HG03045 (cell line): ENCODE results near the gene RER1.

Source experiments
- ATAC-seq: cut with Tn5 transposase; IDR thresholded peaks from one replicate; pipeline ENCODE4 v1.9.1; 2021; ENCODE audit warnings: mild to moderate bottlenecking, moderate library complexity; ENCODE audit not compliant: unreplicated experiment

Gene RER1

DNA sequence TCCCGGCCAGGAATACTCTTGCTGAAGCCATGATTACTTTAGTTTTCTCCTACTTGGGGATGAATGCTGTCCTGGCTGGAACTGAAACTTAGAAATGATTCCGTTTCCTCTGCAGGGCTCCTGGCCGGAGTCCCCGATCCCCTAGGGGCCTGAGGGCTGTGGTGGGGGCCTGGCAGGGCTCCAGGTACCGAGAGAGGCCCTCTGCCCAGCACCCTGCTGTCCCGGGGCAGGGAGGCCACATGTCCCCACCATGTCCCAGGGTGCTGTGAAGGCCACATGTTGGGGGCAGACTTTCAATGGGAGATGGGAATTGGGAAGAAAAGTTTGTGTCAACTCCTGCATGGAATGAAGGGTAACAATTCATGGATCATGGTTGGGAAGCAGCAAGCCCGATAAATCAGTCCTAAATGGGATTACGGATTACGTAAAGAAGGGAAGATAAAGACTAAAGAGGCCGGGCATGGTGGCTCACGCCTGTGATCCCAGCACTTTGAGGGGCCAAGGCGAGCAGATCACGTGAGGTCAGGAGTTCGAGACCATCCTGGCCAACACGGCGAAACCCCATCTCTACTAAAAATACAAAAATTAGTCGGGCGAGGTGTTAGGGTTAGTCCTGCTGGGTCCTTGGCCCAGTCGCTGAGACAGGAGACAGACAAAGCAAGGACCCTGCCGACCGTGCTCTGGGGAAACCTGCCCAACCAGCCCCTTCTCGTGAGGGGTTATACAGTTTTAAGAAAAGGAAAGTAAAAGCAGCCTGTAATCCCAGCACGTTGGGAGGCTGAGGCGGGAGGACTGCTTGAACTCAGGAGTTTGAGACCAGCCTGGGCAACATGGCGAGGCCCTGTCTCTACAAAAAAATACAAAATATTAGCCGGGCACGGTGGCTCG lies 37.8 kb upstream of the RER1 start:
- ATAC-seq: no peak

DNA sequence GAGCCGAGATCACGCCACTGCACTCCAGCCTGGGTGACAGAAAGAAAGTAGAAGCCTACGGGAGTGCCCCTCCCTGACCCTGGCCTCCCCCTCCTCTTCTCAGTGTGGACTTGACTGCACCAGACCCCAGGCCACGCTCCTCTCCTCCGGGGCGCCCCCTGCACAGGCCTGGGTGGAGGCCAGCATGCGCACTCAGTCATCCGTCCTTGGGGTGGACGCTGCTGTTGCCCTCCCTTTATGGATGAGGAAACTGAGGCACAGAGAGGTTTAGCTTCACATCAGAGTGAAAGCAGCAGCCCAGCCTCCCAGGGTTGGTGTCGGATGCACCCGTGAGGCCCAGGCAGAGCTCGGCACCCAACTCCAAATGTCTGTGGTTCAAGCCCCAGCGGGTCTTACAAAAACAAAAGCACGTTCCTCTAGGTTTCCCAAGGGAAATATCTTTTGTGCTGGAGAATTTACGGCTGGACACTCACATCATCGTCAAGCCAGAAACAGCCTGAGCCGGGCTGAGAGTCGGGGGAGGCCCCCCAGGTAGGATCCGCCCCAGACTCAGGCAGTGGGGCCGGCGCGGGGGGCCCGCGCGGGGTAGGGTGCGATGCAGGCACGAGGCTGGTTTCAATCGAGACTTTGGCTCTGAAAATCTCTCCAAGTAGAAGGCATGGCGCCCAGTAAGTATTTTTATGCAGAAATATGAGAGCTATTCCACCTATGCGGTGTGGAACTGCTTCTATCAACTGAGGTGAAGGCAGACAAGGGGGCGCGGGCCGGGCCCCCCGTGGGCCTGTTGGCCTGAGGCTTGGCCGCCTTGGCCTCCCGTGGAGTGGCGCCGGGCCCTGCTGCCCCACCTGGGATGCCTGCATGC lies 36.9 kb upstream of the RER1 start:
- ATAC-seq: no peak

DNA sequence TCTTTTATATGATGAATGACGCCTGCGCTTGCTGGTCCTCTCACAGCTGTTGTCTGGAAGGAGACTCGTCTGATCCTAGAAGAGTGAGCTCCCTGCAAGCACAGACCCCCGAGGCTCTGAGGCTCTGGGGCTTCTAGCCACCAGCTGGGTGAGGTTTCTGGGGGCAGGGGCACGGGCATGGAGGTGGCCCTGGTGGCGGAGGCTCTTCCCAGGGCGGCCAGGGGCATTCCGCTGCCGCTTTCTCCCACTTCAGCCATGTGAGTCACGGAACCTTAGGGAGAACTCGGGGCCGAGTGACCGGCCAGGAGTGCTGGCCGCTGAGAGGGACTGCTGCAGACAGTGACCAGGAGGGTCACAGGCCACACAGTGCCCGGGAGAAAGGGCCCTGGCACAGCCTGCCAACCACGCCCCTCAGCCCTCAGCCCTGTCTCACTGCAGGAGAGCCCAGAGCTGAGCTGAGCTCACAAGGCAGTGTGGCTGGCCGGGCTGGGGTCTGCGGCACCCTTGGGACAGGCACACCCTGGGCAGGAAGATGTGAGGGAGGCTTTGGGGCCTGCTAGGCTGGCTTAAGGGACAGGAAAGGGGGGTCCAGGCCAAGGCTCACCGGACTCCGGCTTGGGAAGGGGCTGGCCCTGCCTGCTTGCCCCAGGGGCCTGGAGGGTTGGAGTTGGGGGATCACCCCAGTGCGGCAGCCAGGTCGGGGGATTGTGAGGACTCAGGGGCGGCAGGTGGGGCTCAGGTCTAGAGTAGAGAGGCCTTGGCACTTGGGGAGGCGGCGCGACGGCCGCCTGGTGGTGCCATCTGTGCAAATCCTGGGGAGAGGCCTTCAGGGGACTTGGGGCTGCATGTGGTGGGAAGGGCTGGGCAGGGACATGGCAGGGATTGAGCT lies 36.0 kb upstream of the RER1 start:
- ATAC-seq: no peak

DNA sequence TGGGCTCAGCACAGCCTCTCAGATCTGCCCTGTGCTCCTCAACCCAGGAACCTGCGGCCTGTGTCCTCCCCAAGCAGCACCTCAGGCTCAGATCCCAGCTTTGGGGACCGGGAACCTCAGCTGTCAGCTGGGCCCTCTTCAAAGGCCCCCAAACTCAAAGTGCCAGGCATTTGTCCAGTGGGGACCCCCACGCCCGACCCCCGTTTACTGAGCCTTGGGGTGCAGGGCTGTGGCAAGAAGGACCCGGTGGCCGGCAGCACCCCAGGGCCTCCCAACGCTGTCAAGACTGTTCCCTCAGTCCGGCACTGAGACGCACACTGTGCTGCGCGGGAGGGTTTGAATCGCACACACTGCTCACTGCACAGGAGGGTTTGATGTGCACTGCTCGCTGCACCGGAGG lies 35.2 kb upstream of the RER1 start:
- no peak for ATAC-seq

DNA sequence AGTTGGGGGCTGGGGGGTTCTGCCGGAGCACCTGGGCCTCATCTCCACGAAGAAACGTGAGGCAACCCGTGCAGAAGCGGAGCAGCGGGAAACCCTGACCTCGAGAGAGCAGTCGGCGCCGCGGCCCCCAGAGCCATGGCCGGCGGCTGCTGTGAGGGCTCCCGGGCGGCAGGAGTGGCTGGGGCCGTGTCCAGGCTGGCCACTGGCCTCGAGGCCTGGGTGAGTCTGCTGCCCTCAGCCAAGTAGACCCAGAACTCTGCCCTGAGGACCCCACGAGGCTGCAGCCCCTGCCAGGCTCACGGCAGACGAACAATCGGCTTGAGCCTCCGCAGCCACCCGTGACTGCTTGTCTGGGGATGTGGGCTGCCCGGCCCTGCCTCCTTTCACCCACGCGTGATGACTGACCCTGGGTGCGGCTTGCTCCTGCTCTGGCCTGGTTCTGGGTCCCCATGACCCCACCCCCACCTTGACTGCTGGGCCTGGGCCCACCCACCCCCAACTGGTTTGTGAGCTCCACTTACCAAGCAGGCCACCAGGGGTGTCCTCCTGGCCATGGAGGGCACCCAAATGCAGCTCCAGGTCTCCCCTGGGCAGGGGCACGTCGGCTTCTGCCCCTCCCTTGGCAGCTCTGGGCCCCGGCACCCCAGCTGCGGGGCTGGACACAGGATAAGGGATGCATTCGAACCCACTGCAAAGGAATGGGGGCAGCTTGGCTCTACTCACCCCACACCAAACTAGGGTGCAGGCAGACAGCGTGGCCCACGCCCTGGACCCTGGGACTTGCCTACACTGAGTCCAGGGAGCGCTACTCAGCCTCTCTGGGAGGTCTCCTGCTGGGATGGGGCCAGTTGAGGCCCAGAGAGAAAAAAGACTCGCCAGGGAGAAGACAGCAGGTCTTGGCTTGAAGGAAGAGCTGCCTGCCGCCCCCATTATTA lies 34.5 kb upstream of the RER1 start:
- ATAC-seq: no peak

DNA sequence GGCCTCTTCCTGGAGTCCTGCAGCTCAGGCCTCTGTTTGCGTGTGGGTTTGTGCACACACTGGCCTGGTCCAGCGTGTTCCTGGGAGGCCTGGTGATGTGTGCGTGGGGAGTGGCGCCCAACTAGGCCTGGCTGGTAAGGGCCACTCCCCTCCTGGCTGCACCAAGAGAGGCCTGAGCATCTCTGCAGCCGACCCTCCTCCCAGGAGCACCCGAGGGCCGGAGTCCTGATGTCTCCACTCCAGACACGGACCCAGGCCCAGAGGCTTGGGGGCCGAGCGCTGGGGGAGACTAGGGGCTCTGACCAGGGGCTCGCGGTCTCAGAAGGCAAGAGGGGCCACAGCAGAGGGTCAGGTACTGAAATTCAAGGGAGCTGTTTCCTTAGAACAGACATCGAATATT lies 33.6 kb upstream of the RER1 start:
- no peak for ATAC-seq

DNA sequence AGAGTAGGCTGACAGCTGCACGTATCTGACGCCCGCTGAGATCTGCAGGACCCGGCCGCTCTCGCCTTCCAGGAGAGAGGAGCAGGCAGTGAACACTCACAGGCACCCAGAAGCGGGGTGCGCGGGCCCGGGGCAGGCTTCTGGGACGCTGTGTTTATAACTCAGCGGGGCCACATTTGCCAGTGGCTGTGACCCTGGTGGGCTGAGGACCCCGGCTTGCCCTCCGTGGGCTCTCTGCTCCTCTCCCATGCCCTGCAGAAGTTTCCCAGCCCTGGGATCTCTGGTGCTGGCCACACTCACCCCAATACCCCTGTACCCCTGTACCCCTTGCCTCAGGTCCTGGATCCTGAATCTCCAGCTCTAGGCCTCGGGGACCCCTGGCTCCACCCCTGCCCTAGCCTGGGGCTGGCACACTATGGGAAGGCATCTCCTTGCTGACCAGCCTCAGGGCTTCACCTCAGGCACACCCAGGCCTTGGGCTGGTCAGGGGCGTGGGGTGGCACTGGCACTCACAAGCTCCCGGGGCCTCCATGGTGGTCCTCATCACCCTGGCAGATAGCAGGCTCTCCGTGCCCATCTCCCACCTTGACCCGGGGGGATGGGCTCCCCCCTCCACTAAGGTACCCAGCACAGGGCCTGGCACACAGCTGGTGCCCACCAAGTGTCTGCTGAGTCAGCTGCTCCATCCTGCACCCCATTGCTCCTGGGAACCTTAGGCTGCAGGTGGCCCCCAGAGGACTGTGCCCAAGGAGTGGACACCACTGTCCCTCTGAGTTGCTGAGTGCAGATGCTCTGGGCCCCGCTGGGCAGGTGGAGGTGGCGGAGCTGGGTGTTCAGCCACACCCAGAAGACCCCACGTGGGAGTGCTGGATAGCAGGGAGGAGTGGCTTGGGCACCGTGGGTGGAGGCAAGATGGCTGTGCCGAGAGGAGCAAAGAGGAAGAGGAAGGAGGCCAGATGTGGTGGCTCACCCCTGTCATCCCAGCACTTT lies 32.7 kb upstream of the RER1 start:
- no peak for ATAC-seq

DNA sequence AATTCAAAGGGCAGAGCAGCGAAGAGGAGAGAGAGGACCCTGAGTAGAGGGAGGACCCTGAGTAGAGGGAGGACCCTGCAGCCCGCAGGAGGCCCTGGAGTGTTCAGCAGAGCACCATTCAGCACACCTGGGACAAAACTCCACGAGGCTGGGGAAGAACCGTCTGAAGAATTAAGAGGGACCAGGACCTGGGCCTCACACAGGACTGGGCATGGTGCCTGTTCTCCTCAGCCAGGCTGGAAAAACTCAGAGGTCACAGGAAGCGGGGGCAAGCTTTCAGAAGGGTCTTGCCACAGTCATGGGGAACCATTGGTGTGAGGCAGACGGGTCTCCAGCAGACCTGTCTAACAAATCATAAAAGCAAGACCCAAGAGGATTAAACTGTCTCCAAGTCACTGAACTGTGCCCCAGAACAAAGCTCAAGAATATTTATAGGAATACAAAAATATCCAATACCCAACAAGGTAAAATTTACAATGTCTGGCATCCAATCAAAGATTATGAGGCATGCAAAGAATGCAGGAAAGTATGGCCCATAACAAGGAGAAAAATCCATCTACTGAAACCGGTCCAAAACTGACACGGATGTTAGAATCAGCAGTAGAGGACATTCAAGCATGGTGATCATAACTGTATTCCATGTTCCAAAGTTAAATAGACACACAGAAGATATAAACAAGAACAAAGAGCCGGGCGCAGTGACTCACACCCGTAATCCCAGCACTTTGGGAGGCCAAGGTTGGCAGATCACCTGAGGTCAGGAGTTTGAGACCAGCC lies 30.9 kb upstream of the RER1 start:
- ATAC-seq: no peak

DNA sequence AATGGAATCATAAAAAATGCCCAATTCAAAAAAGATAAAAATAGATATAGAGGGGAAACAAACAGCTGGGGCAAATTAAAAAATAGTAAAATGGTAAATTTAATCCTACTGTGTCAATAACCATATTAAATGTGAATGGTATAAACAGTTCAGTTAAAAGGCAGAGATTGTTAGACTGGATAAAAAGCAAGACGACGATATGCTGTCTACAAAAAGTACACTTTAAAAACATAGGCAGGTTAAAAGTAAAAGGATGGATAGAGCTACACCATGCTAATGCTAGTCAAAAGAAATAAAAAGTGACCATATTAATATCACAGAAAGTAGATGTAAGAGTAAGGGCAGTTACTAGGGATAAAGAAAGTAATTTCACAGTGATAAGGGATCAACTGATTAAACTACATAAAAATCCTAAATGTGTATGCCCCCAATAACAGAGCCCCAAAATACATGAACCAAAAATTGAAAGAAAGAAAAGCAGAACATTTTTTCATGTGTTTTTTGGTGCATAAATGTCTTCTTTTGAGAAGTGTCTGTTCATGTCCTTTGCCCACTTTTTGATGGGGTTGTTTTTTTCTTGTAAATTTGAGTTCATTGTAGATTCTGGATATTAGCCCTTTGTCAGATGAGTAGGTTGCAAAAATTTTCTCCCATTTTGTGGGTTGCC lies 27.7 kb upstream of the RER1 start:
- no peak for ATAC-seq

DNA sequence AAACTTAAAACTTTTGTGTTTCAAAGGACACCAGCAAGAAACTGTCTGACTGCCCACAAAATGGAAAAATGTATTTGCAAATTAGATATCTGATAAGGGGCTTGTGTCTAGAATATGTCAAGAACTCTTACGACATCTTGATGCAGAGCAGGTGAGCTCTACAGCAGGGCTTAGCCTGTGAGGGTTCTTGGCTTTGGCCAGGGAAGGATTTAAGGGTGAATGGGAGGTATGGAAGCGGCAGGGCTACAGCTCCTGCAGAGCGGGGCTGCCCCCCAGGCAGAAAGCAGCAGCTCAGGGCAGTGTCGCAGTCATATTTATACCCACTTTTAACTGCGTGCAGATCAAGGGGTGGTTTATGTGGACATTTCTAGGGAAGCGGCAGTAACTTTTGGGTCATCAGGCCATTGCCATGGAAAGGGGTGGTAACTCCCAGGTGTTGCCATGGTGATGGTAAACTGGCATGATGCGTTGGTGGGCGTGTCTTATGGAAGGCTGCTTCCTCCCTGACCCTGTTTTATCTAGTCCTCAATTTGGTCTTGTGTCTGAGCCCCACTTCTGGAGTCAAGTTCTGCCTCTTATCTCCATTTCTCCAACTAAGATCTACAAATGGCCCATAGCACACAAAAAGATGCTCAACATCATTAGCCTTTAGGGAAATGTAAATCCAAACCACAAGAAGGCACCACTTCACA lies 23.4 kb upstream of the RER1 start:
- ATAC-seq: no peak

DNA sequence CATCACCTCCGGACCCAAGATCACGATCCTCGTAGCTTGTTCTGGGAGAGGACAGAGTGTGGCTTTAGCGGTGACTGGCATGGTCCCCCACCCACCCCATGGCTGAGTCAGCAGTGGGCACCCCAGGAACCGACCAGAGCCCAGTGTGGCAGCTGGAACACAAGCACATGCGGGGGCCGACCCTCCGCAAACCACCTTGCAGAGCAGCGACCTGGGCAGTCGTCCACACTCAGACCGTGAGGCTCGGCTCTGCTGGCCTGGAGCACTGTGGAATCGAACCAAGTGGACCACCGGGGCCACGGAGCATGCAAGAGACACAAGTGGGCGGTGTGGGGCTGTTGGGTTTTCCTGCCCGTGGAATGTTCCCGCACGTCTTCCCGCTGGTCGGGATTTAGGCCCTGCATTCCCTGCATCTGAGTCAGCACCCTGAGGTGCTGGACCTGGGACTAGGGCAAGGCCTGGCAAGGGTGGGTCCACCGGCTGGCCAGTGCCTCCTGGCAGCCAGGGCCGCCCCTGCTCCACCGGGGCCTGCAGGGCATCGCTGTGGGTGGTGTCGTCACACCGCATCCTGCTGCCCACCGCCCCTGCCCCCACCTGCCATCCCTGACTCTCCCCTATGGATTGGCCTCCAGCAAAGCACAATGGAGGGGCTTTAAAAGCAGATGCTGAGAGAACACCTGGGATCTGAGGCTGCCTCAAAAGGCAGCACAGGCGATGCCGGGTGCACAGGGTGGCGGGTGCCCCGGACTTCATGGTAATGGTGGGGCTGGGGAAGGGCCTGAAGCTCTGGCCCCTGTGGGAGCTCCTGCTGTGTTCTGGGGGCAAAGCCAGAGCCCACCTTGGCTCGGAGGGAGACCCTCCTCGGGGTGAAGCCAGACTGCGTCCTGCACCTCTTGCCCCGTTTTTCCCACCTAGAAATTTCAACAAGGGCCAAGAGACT lies 18.8 kb upstream of the RER1 start:
- no peak for ATAC-seq

DNA sequence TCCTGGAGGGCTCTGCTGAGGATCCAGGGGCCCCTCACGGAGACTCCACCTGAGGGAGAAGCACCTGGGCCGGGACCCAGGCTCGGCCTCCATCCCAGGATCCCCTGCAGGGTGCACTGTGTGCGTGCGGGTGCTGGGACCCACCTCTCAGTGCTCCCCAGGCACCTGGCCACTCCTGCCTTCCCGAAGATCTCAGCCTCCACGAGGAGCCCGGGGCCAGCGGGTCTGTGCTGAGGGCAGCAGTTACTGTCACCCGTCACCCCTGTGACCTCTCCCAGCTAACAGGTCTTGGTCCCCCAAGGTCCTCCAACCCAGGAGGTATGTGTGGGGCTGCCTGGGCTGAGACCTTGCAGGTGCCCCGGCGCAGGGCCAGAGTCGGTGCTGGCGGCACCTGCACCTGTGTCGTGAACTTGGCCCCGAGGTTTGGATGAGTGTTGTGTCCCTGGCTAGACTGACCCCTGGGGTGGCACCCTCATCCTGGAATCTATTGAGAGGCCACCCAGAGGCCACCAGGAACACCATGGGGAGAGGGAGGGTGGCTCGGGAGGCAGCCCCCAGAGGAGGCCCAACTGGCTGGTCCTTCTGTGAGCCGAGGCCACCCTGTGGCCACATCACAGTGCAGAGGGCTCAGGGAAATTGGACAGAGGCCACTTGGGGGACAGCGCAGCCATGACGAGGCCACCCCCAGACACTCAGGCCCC lies 17.9 kb upstream of the RER1 start:
- no peak for ATAC-seq

DNA sequence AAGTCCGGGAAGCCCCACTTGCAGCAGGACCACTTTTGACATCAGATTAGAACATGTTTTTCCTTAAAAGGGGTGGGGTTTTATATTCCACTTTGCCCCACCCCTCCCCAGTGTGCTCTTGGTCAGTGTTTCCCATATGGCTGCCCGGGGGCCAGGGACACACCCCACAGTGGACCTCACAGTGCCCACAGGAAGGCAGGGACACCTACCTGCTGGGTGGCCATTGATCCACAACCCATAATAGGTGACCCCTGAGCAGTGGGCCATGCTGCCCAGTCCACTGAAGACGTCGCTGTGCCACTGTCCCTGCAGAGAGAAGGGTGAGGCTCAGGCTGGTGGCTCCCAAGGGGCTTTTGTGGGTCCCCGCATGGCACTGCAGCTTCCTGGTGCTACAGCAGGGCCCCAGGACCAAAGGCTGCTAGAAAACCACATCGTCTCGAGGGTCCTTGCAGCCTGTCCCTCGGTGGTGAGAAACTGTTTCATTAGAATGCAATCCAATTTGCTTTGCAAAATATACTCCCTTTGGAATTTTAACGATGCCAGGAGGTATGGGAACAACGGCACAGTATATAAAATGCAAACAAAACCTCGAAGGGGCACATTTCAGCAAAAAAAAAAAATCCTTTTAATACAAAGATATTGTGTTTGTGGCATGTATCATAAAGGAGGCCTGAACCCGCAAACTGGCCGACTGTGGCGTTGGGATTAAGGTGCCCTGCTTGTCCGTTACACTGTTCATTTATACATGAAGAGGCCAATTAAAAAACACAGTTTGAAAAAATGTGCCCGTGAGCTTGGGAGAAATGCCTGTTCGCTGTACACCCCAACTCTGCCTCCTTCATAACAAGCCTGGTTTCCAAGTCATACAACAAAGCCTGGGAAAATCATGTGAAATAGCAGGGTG lies 17.1 kb upstream of the RER1 start:
- no peak for ATAC-seq

DNA sequence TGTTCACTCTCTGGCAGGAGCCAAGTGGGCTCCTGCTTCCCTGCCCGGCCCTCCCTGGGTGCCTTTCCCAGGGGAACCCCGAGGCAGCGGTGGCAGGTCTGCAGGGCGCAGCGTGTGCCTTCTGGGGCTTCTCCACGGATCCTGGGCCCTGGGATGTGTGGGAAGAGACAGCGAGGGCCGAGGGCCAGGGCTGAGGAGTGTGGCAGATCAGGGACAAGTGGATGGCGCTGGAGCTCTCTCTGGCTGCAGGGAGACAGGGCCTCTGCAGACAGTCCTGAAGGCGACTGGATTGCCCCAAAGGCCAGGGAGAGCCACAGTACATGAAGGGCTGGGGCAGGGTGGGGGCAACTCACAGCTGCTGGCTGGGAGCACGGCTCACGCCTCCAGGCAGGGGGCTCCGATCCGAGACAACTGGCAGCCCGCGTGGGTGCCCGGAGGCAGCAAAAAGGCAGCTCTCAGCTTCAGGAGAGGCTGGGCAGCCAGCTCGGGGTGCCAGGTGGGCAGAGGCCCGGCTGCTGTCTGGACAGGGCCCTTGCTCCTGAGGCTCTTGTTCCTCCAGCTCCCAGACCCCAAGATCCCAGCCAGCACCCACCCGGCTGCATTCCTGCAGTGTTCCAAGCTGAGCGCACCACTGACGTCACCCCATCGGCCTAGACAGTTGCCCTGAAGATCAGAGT lies 16.3 kb upstream of the RER1 start:
- no peak for ATAC-seq
